ENCODE data around the gene ARHGEF26.
"Not testable (repeated sequence)": the region's sequence is repeated elsewhere in the genome, so short reads cannot be mapped to it uniquely, and the experiment has no call there.

The ARHGEF26 gene, protein sequence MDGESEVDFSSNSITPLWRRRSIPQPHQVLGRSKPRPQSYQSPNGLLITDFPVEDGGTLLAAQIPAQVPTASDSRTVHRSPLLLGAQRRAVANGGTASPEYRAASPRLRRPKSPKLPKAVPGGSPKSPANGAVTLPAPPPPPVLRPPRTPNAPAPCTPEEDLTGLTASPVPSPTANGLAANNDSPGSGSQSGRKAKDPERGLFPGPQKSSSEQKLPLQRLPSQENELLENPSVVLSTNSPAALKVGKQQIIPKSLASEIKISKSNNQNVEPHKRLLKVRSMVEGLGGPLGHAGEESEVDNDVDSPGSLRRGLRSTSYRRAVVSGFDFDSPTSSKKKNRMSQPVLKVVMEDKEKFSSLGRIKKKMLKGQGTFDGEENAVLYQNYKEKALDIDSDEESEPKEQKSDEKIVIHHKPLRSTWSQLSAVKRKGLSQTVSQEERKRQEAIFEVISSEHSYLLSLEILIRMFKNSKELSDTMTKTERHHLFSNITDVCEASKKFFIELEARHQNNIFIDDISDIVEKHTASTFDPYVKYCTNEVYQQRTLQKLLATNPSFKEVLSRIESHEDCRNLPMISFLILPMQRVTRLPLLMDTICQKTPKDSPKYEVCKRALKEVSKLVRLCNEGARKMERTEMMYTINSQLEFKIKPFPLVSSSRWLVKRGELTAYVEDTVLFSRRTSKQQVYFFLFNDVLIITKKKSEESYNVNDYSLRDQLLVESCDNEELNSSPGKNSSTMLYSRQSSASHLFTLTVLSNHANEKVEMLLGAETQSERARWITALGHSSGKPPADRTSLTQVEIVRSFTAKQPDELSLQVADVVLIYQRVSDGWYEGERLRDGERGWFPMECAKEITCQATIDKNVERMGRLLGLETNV

DNA sequence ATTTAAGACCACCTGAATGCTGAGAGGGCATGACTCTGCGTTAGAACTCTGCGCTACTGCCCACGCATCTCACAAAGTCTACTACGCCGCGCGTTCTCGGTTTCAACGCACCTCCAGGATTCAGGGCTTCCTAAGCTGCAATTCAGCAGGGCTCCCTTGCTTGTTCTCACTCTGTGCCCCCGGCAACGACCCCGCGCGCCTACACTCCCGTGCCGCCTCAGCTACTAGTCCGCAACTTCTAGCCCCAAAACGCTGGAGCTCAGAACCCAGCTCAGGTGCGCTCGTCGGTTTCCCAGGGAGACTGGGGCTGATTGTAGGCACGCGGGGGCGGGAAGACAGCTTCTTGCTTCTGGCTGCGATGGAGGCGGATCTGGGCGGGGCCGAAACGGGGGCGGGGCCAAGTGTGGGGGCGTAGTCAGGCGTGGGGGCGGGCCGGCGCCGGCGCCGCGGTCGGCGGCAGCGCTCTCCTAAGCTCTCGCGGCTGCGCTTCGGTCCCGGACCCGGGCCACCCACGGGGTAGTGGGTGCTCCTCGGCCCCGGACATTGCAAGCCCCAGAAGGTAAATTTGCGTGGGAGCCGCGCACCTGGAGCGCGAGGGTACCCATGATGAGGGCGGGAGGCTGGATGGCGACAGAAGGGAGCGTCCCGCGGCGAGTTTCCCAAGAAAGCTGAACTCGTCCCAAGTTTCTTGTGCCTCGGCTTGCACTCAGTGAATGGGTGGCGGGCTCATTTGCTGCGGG, at the start of gene ARHGEF26:
Gene ARHGEF26, plus strand, starts transcription at position 430 of the 740 bp plus-strand sequence. CDS start 603 bp downstream, outside the sequence.
- H3K4me3 Mint-ChIP-seq, result peak within 1 kb of the TSS; percentile 75
- H3K9me3 Mint-ChIP-seq, result no peaks in the 10 kb centered on the region
- H3K36me3 Mint-ChIP-seq (ENCODE audit: low read depth), result no peaks in the 10 kb centered on the region
- DNase-seq, result peak; percentile 76
- H3K27ac Mint-ChIP-seq, result no peak within 1 kb of the TSS
- H3K27me3 Mint-ChIP-seq, result peaks cover 85% of the 10 kb centered on the region
- peaks cover 26% of the 10 kb centered on the region for H3K4me1 Mint-ChIP-seq (ENCODE audit: low read depth)

DNA sequence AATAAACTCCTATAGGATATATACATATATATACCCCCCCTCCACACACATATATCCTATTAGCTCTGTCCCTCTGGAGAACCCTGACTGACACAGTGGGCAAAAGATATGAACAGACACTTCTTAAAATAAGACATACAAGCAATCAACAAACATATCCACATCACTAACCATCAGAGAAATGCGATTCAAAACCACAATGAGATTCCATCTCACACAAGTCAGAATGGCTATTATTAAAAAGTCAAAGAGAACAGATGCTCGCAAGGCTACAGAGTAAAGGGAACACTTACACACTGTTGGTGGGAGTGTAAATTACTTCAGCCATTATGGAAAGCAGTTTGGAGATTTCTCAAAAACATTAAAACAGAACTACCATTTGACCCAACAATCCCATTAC, 46.2 kb upstream of the ARHGEF26 start:
- no peaks in the 10 kb centered on the region for H3K36me3 Mint-ChIP-seq (ENCODE audit: low read depth)
- H3K27me3 Mint-ChIP-seq, result peaks cover 6% of the 10 kb centered on the region
- H3K4me1 Mint-ChIP-seq (ENCODE audit: low read depth), result no peaks in the 10 kb centered on the region
- H3K9me3 Mint-ChIP-seq, result no peaks in the 10 kb centered on the region
- no peak overlapping the region for H3K4me3 Mint-ChIP-seq
- no peak for DNase-seq
- no peak overlapping the region for H3K27ac Mint-ChIP-seq

DNA sequence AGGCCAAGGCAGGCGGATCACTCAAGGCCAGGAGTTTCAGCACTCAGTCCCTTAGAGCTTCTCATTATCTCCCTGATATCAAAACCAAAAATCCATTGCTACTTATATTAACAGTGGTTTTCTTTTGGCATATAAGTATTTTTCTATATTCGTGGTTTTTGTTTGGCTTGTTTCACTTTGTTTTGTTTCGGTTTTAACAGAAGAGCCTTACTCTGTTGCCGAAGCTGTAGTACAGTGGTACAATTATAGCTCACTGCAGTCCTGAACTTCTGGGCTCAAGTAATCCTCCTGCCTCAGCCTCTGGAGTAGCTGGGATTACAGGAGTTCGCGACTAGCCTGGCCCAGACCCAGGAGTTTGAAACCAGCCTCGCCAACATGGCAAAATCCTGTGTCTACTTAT, 42.5 kb upstream of the ARHGEF26 start:
- Mint-ChIP-seq H3K27me3 (peaks cover 8% of the 10 kb centered on the region), H3K36me3 (ENCODE audit: low read depth) (no peaks in the 10 kb centered on the region), H3K27ac (no peak overlapping the region), H3K4me3 (no peak overlapping the region), H3K9me3 (no peaks in the 10 kb centered on the region), H3K4me1 (ENCODE audit: low read depth) (no peaks in the 10 kb centered on the region)
- DNase-seq, result no peak

DNA sequence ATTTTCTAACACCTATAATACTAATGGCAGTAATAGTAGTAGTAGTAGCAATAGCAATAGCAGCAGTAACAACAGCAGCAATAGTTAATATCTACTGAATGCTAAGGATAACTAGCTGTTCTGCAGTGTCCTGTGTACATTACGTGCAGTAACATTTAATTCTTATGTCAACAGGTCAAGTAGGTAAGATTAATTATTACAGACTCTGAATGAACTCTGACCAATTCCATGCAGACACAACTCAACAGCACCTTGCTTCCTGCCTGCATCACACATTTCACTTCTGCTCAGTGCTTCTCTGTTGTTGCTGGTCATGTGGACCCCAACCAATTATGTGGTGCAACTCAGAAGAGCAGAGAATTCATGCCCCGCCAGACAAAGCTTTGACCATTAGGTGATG, 39.9 kb upstream of the ARHGEF26 start:
- H3K4me1 Mint-ChIP-seq (ENCODE audit: low read depth), result no peaks in the 10 kb centered on the region
- no peak overlapping the region for H3K27ac Mint-ChIP-seq
- peaks cover 11% of the 10 kb centered on the region for H3K27me3 Mint-ChIP-seq
- H3K4me3 Mint-ChIP-seq, result no peak overlapping the region
- no peak for DNase-seq
- H3K36me3 Mint-ChIP-seq (ENCODE audit: low read depth), result no peaks in the 10 kb centered on the region
- no peaks in the 10 kb centered on the region for H3K9me3 Mint-ChIP-seq

DNA sequence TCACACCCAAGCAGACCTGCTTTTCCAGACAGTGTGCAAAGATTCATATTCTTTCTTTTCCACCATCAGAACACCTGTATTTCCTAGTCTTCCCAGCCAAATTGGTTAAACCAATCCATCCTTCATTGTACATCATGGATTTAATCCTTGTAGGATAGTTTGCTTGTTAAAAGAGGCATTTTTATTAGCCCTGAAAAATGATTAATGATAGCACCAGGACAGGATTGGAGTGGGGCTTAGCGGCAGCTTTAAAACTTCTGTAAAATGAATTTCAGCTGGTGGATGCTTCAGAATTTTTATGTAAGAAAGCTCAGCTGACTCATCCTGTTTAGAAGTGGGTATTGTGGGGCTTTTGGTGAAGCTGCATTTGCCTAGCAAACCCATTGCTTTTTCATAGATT, 36.1 kb upstream of the ARHGEF26 start:
- DNase-seq, result no peak
- H3K4me3 Mint-ChIP-seq, result no peak overlapping the region
- H3K36me3 Mint-ChIP-seq (ENCODE audit: low read depth), result no peaks in the 10 kb centered on the region
- peaks cover 13% of the 10 kb centered on the region for H3K27me3 Mint-ChIP-seq
- no peaks in the 10 kb centered on the region for H3K9me3 Mint-ChIP-seq
- no peaks in the 10 kb centered on the region for H3K4me1 Mint-ChIP-seq (ENCODE audit: low read depth)
- no peak overlapping the region for H3K27ac Mint-ChIP-seq

DNA sequence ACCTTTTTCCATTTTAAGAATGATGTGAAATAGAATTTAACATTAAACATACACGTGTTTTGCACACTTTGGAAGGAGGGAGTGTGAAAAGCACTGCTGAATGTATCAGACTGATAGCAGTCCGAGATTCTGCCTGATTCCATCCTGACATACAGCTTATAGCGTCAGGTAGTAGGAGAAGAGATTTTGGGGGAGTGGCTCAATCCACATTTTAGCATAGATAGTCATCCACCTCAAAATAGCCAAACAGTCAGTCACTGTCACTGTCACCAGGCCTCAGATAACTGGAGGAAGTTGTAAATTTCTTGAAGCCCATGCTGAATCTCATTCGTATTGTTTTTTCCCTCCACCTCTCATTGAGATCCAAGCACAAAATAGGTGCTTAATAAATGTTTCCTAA, 35.4 kb upstream of the ARHGEF26 start:
- no peak overlapping the region for H3K27ac Mint-ChIP-seq
- no peak overlapping the region for H3K4me3 Mint-ChIP-seq
- no peaks in the 10 kb centered on the region for H3K9me3 Mint-ChIP-seq
- no peak for DNase-seq
- no peaks in the 10 kb centered on the region for H3K36me3 Mint-ChIP-seq (ENCODE audit: low read depth)
- no peaks in the 10 kb centered on the region for H3K4me1 Mint-ChIP-seq (ENCODE audit: low read depth)
- H3K27me3 Mint-ChIP-seq, result peaks cover 13% of the 10 kb centered on the region

DNA sequence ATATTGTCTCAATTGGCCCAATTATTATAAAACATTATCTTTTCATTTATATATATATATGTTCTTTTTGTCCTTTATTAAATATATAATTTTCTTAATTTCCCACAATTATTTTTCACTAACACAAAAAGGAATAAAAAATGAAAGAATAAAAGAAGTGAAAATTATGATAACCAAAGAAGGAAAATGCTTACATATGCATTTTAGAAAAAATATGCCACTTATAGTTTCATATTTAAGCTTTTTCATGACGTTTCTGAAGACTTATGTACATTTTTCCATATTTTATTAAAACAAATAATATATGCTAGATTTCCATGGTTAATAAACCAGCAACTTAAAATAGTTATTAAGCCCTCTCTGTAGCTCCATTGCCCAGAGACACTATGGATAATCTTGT, 34.9 kb upstream of the ARHGEF26 start:
- Mint-ChIP-seq H3K27me3 (peaks cover 11% of the 10 kb centered on the region), H3K36me3 (ENCODE audit: low read depth) (no peaks in the 10 kb centered on the region), H3K9me3 (no peaks in the 10 kb centered on the region), H3K4me1 (ENCODE audit: low read depth) (no peaks in the 10 kb centered on the region), H3K4me3 (no peak overlapping the region), H3K27ac (no peak overlapping the region)
- no peak for DNase-seq

DNA sequence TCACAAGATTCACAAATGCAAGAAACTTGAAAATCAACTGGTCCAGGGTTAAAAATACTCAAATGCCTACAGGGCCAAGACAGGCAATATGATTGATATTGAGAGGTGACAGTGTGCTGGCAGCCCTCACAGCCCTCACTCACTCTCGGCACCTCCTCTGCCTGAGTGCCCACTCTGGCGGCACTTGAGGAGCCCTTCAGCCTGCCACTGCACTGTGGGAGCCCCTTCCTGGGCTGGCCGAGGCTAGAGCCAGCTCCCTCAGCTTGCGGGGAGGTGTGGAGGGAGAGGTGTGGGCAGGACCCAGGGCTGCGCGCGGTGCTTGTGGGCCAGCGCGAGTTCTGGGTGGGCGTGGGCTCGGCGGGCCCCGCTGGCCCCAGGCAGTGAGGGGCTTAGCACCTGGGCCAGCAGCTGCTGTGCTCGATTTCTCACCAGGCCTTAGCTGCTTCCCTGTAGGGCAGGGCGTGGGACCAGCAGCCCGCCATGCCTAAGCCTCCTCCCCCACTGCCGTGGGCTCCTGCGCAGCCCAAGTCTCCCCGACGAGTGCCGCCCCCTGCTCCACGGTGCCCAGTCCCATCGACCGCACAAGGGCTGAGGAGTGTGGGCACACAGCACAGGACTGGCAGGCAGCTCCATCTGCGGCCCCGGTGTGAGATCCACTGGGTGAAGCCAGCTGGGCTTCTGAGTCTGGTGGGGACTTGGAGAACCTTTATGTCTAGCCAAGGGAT, 33.3 kb upstream of the ARHGEF26 start:
- not testable (repeated sequence) for H3K27me3 Mint-ChIP-seq; H3K27ac Mint-ChIP-seq; H3K4me3 Mint-ChIP-seq; H3K9me3 Mint-ChIP-seq; H3K36me3 Mint-ChIP-seq (ENCODE audit: low read depth); H3K4me1 Mint-ChIP-seq (ENCODE audit: low read depth); DNase-seq

DNA sequence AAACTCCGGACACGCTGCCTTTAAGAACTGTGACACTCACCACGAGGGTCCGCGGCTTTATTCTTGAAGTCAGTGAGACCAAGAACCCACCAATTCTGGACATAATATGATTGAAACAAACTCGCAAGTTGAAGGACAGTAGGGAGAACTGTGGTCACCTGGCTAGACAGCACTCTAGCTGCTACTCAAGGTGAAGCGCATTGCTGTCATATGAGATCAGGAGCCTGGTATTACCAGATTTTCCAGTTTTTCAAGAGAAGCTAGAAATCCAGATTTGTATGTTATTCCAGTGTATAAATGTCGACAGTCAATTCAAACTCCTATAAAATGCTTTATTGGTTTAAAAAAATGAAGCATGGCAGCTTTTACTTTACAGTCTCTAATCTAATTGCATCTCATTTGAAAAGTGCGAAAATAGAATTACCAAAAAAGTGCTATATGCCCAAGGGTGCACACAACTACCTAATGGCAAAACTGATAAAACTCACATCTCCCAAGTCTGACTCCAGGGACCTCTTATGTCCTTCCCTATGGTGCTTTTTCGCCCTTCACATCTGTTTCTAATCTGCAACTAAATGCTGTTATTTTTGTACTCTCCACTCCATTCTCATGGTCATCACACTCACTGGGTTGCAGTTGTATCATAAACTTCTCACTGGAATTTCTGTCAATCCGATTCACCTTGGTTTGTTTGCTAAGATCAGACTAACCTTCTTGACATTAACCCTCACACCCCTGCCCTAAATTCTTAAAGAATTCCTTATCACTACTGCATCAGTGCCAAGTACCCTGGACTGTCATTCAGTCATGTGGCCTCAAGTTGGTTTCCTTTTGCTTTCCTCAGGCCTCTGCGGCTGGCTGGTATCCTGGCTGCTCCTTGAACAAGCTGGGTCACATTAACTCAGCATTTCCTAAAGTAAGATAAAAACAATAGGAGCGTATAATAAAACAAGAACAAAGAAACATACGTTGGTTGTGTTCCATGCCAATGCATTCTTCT, 31.5 kb upstream of the ARHGEF26 start:
- Mint-ChIP-seq H3K4me1 (ENCODE audit: low read depth) (no peaks in the 10 kb centered on the region), H3K36me3 (ENCODE audit: low read depth) (no peaks in the 10 kb centered on the region), H3K27me3 (peaks cover 8% of the 10 kb centered on the region), H3K27ac (no peak overlapping the region), H3K4me3 (no peak overlapping the region), H3K9me3 (no peaks in the 10 kb centered on the region)
- DNase-seq, result no peak

DNA sequence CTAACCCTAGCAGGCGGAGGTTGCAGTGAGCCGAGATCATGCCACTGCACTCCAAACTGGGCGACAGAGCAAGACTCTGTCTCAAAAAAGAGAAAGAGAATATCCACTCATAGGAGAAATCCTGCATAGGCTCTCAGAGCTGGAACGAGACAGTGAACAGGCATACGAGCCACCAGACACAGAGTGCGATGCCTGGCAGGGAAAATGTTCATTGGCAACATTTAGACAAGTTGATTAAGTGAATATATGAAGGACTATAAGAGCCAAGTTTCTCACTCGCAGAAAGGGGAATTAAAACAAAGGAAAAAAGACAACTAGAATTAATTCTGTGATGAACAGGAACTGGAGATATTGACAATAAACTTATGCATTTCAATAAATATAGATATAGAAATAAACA, 27.1 kb upstream of the ARHGEF26 start:
- no peaks in the 10 kb centered on the region for H3K4me1 Mint-ChIP-seq (ENCODE audit: low read depth)
- no peaks in the 10 kb centered on the region for H3K36me3 Mint-ChIP-seq (ENCODE audit: low read depth)
- H3K4me3 Mint-ChIP-seq, result no peak overlapping the region
- no peaks in the 10 kb centered on the region for H3K9me3 Mint-ChIP-seq
- no peak overlapping the region for H3K27ac Mint-ChIP-seq
- peaks cover 3% of the 10 kb centered on the region for H3K27me3 Mint-ChIP-seq
- no peak for DNase-seq

DNA sequence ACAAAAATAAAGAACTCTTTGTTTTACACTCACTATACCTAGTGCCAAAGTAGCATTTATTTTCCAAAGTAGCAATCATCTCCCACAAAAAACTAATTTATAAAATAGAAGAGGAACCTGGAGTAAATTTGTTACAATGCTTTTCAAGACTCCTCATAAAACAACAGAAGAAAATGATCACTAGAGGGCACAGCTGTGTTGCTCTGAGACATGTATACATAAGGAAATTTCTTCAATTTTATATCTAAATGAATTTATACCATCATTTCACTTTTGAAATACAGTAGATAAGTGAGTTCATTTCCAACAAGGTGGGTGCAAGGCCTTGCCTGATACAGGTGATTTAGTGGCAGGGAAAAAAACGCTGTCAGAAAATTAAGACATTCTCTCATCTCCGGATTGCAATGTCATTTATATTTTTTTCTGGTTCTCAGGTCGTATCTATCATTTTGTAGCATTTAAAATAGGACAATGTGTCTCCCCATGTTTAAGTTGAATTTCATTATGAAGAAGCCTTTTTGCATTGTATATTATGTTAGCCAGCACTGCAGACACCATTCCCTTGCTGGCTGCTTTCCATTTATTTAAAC, 25.3 kb upstream of the ARHGEF26 start:
- H3K4me3 Mint-ChIP-seq, result no peak overlapping the region

DNA sequence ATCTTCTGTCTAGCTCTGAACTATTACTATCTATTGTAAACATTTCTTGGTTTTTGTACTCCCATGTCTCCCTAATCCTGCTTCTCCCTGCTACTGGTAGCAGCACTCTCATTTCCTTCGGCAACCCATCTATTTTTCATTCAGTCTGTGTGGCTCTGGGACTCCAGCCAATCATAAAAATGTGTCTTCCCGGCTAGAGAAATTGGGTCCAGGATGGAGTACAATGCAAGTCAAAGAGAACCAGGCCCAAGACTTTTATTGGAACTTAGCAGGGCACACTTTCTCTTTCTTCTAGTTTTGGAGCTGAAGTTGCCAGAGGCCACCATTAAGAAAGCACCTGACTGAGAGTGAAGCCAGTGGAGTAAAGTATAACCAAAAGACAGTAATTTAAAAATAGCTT, 22.8 kb upstream of the ARHGEF26 start:
- Mint-ChIP-seq H3K27me3 (no peaks in the 10 kb centered on the region), H3K4me3 (no peak overlapping the region), H3K36me3 (ENCODE audit: low read depth) (no peaks in the 10 kb centered on the region), H3K9me3 (no peaks in the 10 kb centered on the region), H3K4me1 (ENCODE audit: low read depth) (no peaks in the 10 kb centered on the region), H3K27ac (no peak overlapping the region)
- DNase-seq, result no peak

More for the DNA sequence above, 25.3 kb upstream of the ARHGEF26 start:
- Mint-ChIP-seq H3K36me3 (ENCODE audit: low read depth) (no peaks in the 10 kb centered on the region), H3K4me1 (ENCODE audit: low read depth) (no peaks in the 10 kb centered on the region), H3K9me3 (no peaks in the 10 kb centered on the region), H3K27me3 (peaks cover 3% of the 10 kb centered on the region), H3K27ac (no peak overlapping the region)
- DNase-seq, result no peak

DNA sequence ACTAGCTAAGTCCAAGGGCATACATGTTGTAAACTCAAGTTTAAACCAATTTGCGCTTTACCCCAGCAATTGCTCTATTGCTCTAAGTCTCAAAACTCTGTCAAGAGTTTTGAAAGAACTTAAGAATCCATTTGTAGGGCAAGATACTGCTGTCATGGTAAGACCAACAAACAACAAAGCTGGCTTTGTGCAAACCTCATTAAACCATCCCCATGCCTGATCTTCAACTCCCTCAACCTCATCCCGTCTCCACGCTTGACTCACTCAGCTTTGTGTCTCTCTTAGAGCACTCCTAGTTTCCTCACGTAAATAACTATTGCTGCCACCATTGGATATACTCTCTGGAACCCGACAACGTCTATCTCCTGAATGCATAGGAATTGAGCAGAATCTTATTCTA, 20.6 kb upstream of the ARHGEF26 start:
- peaks cover 2% of the 10 kb centered on the region for H3K27me3 Mint-ChIP-seq
- H3K4me3 Mint-ChIP-seq, result no peak overlapping the region
- no peaks in the 10 kb centered on the region for H3K9me3 Mint-ChIP-seq
- no peaks in the 10 kb centered on the region for H3K36me3 Mint-ChIP-seq (ENCODE audit: low read depth)
- H3K27ac Mint-ChIP-seq, result no peak overlapping the region
- DNase-seq, result no peak
- H3K4me1 Mint-ChIP-seq (ENCODE audit: low read depth), result no peaks in the 10 kb centered on the region
